ENCODE results near the gene GPR85.
A peak's percentile ranks its signal among the peaks of the same experiment; 100 is the strongest.

GPR85 gene, protein sequence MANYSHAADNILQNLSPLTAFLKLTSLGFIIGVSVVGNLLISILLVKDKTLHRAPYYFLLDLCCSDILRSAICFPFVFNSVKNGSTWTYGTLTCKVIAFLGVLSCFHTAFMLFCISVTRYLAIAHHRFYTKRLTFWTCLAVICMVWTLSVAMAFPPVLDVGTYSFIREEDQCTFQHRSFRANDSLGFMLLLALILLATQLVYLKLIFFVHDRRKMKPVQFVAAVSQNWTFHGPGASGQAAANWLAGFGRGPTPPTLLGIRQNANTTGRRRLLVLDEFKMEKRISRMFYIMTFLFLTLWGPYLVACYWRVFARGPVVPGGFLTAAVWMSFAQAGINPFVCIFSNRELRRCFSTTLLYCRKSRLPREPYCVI
- 0.04 to 3.1 (median 0.54) reads per million in 17 experiments for total RNA-seq

GRCh38 chr7:113086431-113086888 is at the start of gene GPR85:
Gene GPR85, minus strand, starts transcription at chr7:113086827. Its CDS starts 2,106 bp downstream, at chr7:113084721.
- peak; percentile 14 to 47 (median 32) for DNase-seq

DNA sequence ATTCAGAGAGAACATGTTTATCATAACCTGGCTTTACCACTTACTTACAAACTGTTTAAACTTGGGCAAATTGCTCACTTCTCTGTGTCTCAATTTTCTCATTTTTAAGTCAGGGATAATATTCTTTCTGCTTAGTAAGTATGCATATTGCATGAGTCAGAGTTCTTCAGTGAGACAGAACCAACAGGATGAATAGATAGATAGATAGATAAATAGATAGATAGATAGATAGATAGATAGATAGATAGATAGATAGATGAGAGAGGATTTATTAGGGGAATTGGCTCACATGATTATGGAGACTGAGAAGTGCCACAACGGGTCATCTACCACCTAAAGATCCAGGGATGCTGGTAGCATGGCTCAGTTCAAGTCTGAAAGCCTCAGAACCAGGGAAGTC is 47.4 kb upstream of the GPR85 start:
- no peak for DNase-seq

- no peak for DNase-seq
Measured at GRCh38 chr7:113131367-113131766, 44.7 kb upstream of the GPR85 start.

- no peak for DNase-seq
Measured at GRCh38 chr7:113128031-113128430, 41.4 kb upstream of the GPR85 start.

DNA sequence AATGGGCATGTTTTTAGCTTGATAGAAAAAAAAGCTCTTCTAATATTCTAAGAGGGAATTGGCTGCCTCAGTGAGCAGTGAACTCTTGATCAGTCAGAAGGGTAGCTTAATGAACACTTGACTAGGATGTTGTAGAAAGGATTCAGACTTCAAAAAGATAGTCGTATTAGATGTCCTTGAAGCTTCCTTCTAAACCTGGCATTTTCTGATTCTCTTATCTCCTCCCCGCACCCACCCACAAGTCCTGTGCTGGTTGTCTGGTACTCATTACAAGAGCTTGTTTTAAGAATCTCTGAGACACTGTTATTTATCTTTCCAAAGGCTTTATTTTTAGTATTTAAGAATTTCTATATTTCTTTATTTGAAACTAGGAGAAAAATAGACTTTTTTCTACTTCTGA is 39.1 kb upstream of the GPR85 start:
- no peak for DNase-seq

- no peak for DNase-seq
Measured at GRCh38 chr7:113122744-113123143, 36.1 kb upstream of the GPR85 start.

GRCh38 chr7:113120647-113121046 is 34.0 kb upstream of the GPR85 start:
- peak in 2 of 4 experiments; percentile 17 to 29 for DNase-seq

- DNase-seq, result no peak
Measured at GRCh38 chr7:113119429-113119828, 32.8 kb upstream of the GPR85 start.

DNA sequence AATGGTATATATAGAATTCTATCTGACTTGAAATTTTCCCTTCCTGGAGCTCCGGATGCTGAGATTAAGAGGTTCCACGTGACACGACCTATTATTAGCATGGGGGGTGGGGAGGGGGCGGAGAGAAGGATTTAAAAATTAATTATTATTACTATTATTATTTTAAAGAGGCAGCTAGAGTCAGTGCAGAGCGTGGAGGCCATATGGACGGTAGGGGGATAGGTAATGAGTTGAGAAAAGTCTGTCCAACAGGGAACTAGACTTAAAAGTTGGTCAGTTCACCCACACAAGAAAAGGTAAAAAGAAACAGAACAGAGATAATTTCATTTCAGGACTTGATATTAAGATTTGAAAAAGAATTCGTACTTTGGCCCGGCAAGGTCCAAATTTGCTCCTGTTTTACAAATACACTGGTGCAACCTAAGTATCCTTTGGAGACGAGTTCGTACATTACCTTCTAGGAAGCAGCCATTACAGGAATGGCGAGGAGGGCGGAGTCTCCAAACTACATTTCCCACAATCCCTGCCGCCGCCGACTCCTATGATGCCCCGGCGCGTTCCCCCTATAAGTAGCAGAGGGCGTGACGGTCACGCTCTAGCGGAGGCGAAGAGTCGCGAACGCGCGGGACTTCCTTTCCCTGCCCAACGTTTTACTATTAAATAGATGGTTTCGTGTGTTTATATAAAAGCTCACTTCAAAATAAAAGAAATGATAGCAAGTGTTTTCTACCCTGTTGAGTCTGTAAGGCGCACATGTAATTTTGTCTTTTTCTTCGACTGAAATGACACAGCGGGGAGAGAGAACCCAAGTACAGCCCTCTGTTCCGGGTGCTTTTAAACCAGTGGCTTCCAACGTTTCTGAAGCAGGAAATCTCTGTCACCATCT is 31.7 kb upstream of the GPR85 start, which contains the start of gene SMIM30:
SMIM30 (minus strand) TSS at position 481 of the 886 bp plus-strand sequence. CDS start 976 bp downstream, outside the sequence.
- peak; percentile 93 to 98 (median 96) for DNase-seq

- DNase-seq, result peak; percentile 19 to 49 (median 38)
Measured at GRCh38 chr7:113117374-113117774, 30.7 kb upstream of the GPR85 start.

DNA sequence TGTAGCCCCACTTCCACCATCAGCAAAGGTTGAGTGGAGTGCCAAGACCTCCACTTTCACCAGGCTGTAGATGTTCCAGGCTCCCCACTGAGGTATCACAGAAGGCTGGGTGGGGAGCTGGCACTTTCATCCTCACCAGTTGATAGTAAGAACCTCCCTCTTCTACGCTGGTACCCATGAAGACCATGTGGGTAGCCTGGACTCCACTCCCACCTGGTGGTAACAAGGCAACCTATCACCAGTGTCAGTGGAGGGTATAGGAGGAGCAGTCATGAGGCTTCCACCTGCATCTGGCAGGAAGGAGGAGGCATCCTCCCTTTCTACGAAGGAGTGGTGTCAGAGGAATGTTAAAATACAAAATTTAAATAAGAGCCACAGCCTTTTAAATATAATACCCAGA is 27.3 kb upstream of the GPR85 start:
- no peak for DNase-seq

GRCh38 chr7:113109718-113110117 is 23.1 kb upstream of the GPR85 start:
- DNase-seq, result no peak

DNA sequence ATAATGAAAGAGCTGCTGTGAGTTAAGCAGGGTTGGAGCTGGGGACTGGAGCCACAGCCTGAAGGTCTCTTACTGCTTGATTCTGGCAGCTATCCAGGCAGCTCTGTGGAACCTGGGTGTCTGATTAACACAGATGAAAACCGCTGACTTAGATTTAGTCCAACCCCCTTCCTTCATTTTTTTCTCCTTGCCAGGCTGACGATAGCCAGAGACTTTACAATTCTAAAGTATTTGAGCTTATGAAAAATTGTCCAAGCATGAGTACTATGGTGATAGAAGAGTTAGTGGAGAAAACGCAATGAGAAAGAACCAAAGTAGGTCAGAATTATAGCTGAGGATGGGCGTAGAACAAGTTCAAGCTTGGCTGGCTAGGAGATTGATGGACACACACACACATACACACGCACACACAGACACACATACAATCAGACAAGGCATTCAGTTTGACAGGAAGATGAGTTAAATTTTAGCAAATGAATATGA is 13.5 kb upstream of the GPR85 start:
- no peak for DNase-seq

- no peak for DNase-seq
Measured at GRCh38 chr7:113099284-113099919, 12.8 kb upstream of the GPR85 start.

- DNase-seq, result no peak
Measured at GRCh38 chr7:113094517-113095249, 8.1 kb upstream of the GPR85 start.

DNA sequence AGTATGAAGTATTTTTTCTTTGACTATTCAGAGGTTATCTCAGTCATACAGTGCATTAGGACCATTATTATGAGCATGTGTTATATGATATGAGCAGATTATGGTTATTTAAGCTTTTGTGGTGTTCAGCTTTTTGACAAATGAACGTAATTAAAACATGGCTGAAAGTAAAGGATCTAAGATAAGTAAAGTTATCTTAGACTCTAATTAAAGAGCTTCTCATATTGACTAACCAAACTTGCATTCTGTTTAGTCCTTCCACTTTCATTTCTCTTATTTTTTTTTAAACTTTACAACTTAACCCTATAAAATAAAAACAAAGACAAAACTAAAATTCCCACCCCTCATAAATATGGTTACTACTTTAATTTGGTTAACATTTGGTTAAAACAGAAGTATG is 6.9 kb upstream of the GPR85 start:
- no peak for DNase-seq

DNA sequence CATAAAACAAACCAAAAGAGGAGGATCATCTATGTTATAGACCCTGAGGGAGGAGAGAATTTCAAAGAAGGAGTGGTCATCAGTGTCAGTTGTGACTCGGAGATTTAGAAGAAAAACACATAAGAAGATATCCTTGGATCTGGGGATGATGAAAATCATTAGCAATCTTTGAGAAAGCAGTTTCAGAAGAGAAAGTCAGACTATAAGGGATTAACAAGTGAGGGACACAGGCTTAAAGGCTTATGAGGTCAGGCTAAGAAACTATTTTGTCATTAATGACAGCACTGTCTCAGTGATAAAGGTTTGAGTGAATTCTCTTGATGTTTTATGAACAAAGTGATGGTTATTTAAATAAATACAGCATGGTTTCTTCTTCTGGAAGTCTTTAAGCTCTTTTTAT is 6.1 kb upstream of the GPR85 start:
- DNase-seq, result no peak

DNA sequence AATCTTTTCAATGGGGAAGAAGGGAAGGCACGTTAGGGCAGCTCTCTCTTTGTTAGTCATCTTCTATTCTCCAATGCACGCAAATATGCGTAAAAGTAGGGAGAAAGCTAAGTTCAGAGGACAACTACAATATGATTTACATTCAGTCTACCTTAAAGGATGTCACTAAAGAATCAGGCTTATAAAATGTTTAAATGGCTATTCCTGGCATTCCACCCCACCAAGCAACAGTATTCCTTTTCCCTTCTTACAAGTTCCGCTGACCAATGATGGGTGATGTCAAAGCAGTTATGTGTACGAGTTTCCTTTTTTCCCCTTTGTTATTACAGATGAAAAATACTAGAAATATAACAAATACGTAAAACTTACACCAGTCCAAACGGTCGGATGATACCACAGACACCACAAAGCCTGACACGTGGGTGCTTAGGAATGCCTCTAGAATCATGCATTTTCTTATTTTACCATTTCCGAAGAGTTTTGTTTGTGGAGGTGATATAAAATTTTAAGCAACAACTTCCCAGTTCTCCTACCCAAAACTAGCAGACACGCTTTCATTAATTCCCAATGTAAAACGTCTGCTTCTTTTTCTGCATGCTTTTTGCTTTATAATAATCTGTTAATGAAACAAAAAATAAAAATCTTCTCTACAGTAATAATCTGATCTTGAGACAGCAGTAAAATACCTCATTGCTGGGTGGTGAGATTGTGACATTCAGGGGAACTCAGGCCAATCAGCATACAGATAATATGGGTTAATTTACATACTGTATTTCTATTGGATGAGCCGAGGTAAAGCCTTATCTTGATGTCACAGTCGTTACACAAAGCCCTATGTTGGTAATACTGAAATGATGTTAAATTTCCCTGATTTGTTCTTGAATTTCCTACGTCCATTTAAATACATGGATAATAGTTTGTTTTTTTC is 708 bp upstream of the GPR85 start:
- DNase-seq, result peak in 3 of 4 experiments; percentile 3 to 24 (median 11)

DNA sequence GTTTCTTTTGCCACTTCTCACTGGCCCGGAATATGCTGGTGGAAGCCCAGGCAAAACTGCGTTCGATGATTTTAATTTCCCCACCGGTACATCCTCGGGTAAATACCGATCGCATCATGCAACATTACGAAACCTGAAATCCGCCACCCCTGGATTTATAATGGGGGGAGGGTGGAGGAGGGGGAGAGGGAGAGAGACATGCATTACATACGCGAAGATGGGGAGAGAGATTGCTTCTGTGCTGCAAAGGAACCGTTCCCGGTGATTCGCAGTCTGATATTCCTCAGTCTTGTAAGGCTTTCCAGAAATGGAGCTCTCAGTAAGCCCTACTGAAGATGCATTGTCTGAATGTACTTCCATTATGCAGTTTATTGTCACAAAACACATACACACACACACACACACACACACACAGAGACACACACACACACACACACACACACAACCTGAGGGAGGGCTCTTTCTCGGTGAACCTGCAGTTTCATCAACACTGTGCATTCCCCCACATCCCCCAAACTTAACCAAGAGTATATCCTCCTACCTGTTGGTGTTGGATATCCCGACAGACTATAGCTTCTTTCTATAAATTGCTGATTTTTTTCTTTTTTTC is 741 bp downstream of the GPR85 start:
- no peak for DNase-seq

DNA sequence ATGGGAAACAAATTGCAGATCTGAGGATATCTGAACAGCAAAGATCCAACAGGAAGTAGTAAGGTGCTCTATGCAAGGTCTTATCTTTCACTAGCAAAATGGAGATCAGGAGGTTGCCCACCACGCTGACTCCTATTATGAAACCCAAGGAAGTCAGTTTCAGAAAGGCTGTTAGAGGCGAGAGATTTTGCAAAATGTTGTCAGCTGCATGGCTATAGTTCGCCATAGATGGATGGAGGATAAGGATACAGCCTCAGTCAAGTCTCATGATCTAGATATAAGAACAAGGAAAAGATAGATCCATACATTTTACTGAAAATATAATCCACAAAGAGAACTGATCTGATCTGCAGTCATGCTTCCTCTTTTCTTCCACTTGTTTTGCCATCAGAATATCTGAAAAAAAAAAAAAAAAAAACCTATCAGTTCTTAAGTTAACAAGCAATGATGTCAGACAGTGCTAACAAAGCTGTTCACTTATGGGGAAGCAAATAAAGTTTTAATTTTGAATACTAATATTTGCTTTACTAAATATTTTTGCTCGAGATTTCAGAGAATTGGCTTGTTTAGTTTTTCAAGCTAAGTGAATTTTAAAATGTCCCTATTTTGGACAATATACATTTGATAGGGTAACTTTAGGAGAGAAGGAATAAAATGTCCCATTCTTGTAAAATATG is 2.0 kb downstream of the GPR85 start:
- DNase-seq, result peak in 1 of 4 experiments; percentile 4
